Measurements from ENCODE around the gene OGG1. TPM values are rescaled to one million over a fixed set of nuclear protein-coding genes. Genes with fewer than 3 reads are reported as not detected.

Gene OGG1
- total and polyA plus RNA-seq, 9 of the 15 experiments (the other 6 are each of a cell fraction or from before 2014, with no cell fraction given) = 6.6 to 33.0 (median 24.4) TPM

DNA sequence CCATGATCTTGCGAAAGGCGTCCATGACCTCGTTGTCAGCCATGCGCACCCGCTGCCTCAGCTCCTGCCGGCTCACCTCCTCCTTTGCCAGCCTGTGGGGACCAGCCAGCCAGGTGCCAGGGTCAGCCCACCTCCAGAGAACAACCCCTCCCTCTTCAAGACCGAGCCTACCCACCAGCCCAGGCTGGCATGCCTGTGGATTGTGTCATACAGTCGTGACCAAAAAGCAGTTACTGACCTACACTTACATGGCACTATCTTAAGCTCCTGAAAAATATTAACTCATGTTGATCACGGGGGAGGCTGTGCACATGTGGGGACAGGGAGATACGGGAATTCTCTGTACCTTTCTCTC, 30.7 kb downstream of the OGG1 start:
- ChIA-PET POLR2A (interaction anchor here (0.8 to 1.6 kb wide), 5 partner anchors 11 to 53 kb away, joined by 3 to 5 read pairs (median 5); partner anchors contain the start of genes ARPC4, BRPF1 and CAMK1), CTCF (ENCODE audit: low intra/inter-chr PET ratio) (interaction anchor here (0.6 kb wide), 1 partner anchor 546 kb away, joined by 6 read pairs; no protein-coding TSS in a partner anchor)
- Histone ChIP-seq H3K9me3 (replicated peaks; ENCODE audit: control insufficient read depth, insufficient read depth, low read depth, low read length) (no peaks in the 10 kb centered on the region), H4K20me1 (replicated peaks; ENCODE audit: control insufficient read depth, insufficient read depth, low read length) (no peaks in the 10 kb centered on the region), H3K27me3 (ENCODE audit: control insufficient read depth in 2 of 2, insufficient read depth in 2 of 2, low read length in 2 of 2) (no peaks in the 10 kb centered on the region), H3K79me2 (ENCODE audit: control insufficient read depth, insufficient read depth, low read length) (no peaks in the 10 kb centered on the region), H2AFZ (ENCODE audit: low read depth, low read length) (no peak overlapping the region), H3K9ac (ENCODE audit: insufficient read depth in 1 of 2, low read depth in 2 of 2, low read length in 2 of 2) (peak overlapping the region in 1 of 2 experiments; percentile 83; a peak in 3 of 4 replicates), H3K27ac (ENCODE audit: extremely low read depth, low read depth, low read length) (peak overlapping the region; percentile 9; the same call in 1 of the 3 replicates), H3K4me3 (no peak overlapping the region), H3K9me1 (ENCODE audit: control insufficient read depth, insufficient read depth, low read length) (no peaks in the 10 kb centered on the region), H3K36me3 (ENCODE audit: control insufficient read depth, insufficient read depth, low read length) (peaks cover 45% of the 10 kb centered on the region), H3K4me1 (replicated peaks in 1 of 2; ENCODE audit: control insufficient read depth in 2 of 2, insufficient read depth in 2 of 2, low read length in 2 of 2) (peaks cover 18 to 20% of the 10 kb centered on the region in 2 experiments), H3K4me2 (ENCODE audit: insufficient read depth, low read length) (no peak overlapping the region)
- 72% methylated on average over 10 of the region's 10 CpGs for WGBS (ENCODE audit: insufficient coverage, low coverage, missing lambda C conversion rate)
- ATAC-seq = no peak
- no TSS peak for BruUV-seq (replicated peaks)
- TF ChIP-seq TBL1XR1 (IDR thresholded peaks at IDR 0.05; ENCODE audit: low read length in 2 of 2) (no peak), CEBPB (tag; IDR thresholded peaks at IDR 0.05) (0 out of 2 replicates have a peak, but pooled peaks have one; percentile 22), POLR2G (IDR thresholded peaks at IDR 0.05; ENCODE audit: low read depth, low read length) (peak; percentile 62), CEBPG (CRISPR knock-in tag; IDR thresholded peaks at IDR 0.05) (0 out of 2 replicates have a peak, but pooled peaks have one; percentile 10), CEBPG (tag; conservative IDR thresholded peaks at IDR 0.05 in 1 of 2, IDR thresholded peaks at IDR 0.05 in 1 of 2) (no peak), RBFOX2 (IDR thresholded peaks at IDR 0.05; ENCODE audit: low read depth, low read length) (peak; percentile 35; the same call in 1 of the 2 replicates), SMAD3 (CRISPR knock-in tag; conservative IDR thresholded peaks at IDR 0.05) (no peak), POLR2AphosphoS5 (IDR thresholded peaks at IDR 0.05; ENCODE audit: control insufficient read depth, insufficient read depth, low read depth, low read length) (no peak; the same call in 1 of the 2 replicates), MEF2A (IDR thresholded peaks at IDR 0.05; ENCODE audit: control insufficient read depth, low read depth, low read length) (no peak), NFIC (IDR thresholded peaks at IDR 0.05) (no peak)
- TF ChIP-seq, protein P1, sequence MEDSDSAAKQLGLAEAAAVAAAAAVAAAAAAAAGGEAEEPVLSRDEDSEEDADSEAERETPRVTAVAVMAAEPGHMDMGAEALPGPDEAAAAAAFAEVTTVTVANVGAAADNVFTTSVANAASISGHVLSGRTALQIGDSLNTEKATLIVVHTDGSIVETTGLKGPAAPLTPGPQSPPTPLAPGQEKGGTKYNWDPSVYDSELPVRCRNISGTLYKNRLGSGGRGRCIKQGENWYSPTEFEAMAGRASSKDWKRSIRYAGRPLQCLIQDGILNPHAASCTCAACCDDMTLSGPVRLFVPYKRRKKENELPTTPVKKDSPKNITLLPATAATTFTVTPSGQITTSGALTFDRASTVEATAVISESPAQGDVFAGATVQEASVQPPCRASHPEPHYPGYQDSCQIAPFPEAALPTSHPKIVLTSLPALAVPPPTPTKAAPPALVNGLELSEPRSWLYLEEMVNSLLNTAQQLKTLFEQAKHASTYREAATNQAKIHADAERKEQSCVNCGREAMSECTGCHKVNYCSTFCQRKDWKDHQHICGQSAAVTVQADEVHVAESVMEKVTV (CRISPR knock-in tag; IDR thresholded peaks at IDR 0.05) = no peak
- TF ChIP-seq, protein P2, sequence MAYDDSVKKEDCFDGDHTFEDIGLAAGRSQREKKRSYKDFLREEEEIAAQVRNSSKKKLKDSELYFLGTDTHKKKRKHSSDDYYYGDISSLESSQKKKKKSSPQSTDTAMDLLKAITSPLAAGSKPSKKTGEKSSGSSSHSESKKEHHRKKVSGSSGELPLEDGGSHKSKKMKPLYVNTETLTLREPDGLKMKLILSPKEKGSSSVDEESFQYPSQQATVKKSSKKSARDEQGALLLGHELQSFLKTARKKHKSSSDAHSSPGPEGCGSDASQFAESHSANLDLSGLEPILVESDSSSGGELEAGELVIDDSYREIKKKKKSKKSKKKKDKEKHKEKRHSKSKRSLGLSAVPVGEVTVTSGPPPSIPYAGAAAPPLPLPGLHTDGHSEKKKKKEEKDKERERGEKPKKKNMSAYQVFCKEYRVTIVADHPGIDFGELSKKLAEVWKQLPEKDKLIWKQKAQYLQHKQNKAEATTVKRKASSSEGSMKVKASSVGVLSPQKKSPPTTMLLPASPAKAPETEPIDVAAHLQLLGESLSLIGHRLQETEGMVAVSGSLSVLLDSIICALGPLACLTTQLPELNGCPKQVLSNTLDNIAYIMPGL (CRISPR knock-in tag; IDR thresholded peaks at IDR 0.05) = no peak
- TF ChIP-seq, protein P3, sequence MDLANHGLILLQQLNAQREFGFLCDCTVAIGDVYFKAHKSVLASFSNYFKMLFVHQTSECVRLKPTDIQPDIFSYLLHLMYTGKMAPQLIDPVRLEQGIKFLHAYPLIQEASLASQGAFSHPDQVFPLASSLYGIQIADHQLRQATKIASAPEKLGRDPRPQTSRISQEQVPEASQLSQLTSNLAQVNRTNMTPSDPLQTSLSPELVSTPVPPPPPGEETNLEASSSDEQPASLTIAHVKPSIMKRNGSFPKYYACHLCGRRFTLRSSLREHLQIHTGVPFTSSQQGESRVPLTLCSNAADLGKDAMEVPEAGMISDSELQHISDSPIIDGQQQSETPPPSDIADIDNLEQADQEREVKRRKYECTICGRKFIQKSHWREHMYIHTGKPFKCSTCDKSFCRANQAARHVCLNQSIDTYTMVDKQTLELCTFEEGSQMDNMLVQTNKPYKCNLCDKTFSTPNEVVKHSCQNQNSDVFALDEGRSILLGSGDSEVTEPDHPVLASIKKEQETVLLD (IDR thresholded peaks at IDR 0.05) = no peak
- FAIRE-seq = no peak
- in situ Hi-C loops (cut with MboI) = no loop called here
- intact Hi-C loops (cut with micrococcal nuclease) = loop anchor here (5.0 kb wide), 1 partner anchor 152 kb away; the partner anchor contains the start of gene CRELD1
- no peak for DNase-seq (ENCODE audit: extremely low read depth in 1 of 4, low spot score in 3 of 4)
